ENCODE data around the gene INS. TPM values are rescaled to one million over a fixed set of nuclear protein-coding genes. Genes with fewer than 3 reads are reported as not detected.

The INS gene
- total RNA-seq, 1 donor from 2014 or later = not detected

- TF ChIP-seq CTCF (IDR thresholded peaks at IDR 0.05) = no peak
- H3K36me3 ChIP-seq = no peaks in the 10 kb centered on the region
- no peaks in the 10 kb centered on the region for H3K9me3 ChIP-seq
- no peak for ATAC-seq
- H3K27ac ChIP-seq = no peak overlapping the region
- DNase-seq = no peak
- H3K4me1 ChIP-seq = no peaks in the 10 kb centered on the region
- no peak overlapping the region for H3K4me3 ChIP-seq
- H3K27me3 ChIP-seq (ENCODE audit: low read depth) = peaks cover 51% of the 10 kb centered on the region
- intact Hi-C loops (cut with DNase I) = no loop called here
Measured at GRCh38 chr11:2131371-2132236, 29.4 kb downstream of the INS start.

- H3K4me1 ChIP-seq = no peaks in the 10 kb centered on the region
- TF ChIP-seq CTCF (IDR thresholded peaks at IDR 0.05) = no peak
- intact Hi-C loops (cut with DNase I) = no loop called here
- no peak overlapping the region for H3K27ac ChIP-seq
- H3K27me3 ChIP-seq (ENCODE audit: low read depth) = peaks cover 44% of the 10 kb centered on the region
- no peaks in the 10 kb centered on the region for H3K36me3 ChIP-seq
- no peak for DNase-seq
- H3K9me3 ChIP-seq = no peaks in the 10 kb centered on the region
- H3K4me3 ChIP-seq = no peak overlapping the region
- no peak for ATAC-seq
Measured at GRCh38 chr11:2130881-2131352, 30.1 kb downstream of the INS start.

- no peak for TF ChIP-seq CTCF (IDR thresholded peaks at IDR 0.05)
- Histone ChIP-seq H3K27ac (no peak overlapping the region), H3K9me3 (no peaks in the 10 kb centered on the region), H3K4me1 (no peaks in the 10 kb centered on the region), H3K27me3 (ENCODE audit: low read depth) (peaks cover 34% of the 10 kb centered on the region), H3K36me3 (no peaks in the 10 kb centered on the region), H3K4me3 (no peak overlapping the region)
- intact Hi-C loops (cut with DNase I) = no loop called here
- no peak for DNase-seq
- ATAC-seq = no peak
Measured at GRCh38 chr11:2129699-2130366, 31.2 kb downstream of the INS start.

- no peak for DNase-seq
- Histone ChIP-seq H3K27me3 (ENCODE audit: low read depth) (peaks cover 28% of the 10 kb centered on the region), H3K4me1 (no peaks in the 10 kb centered on the region), H3K9me3 (no peaks in the 10 kb centered on the region), H3K4me3 (no peak overlapping the region), H3K27ac (no peak overlapping the region), H3K36me3 (no peaks in the 10 kb centered on the region)
- intact Hi-C loops (cut with DNase I) = no loop called here
- ATAC-seq = no peak
- TF ChIP-seq CTCF (IDR thresholded peaks at IDR 0.05) = no peak
Measured at GRCh38 chr11:2129308-2129698, 31.7 kb downstream of the INS start.

GRCh38 chr11:2128511-2129307, 32.3 kb downstream of the INS start:
- DNase-seq (no peak), ATAC-seq (peak in 1 of 2 donors; percentile 5)
- no peak overlapping the region for H3K27ac ChIP-seq
- no peaks in the 10 kb centered on the region for H3K36me3 ChIP-seq
- H3K27me3 ChIP-seq (ENCODE audit: low read depth) = peaks cover 22% of the 10 kb centered on the region
- intact Hi-C loops (cut with DNase I) = no loop called here
- H3K4me3 ChIP-seq = no peak overlapping the region
- H3K4me1 ChIP-seq = no peaks in the 10 kb centered on the region
- TF ChIP-seq CTCF (IDR thresholded peaks at IDR 0.05) = no peak
- H3K9me3 ChIP-seq = no peaks in the 10 kb centered on the region

Measured in lower lobe of right lung (tissue), 2 donors.